UCSD-AML1 (cell line): ENCODE results near the gene PHYHD1.
"Not testable (repeated sequence)": the region's sequence is repeated elsewhere in the genome, so short reads cannot be mapped to it uniquely, and the experiment has no call there.

Experiments
- DNase-seq: peaks from one replicate; lab custom pipeline; 2025; ENCODE audit not compliant: unreplicated experiment; lab: John Stamatoyannopoulos, UW

PHYHD1 gene

GRCh38 chr9:128961403-128961802 lies 40.6 kb downstream of the PHYHD1 start:
- not testable (repeated sequence) for DNase-seq

- no peak for DNase-seq
Observed at GRCh38 chr9:128969491-128969890, 48.7 kb downstream of the PHYHD1 start.

- DNase-seq = no peak
Observed at GRCh38 chr9:128972956-128973355, 52.2 kb downstream of the PHYHD1 start.

DNA sequence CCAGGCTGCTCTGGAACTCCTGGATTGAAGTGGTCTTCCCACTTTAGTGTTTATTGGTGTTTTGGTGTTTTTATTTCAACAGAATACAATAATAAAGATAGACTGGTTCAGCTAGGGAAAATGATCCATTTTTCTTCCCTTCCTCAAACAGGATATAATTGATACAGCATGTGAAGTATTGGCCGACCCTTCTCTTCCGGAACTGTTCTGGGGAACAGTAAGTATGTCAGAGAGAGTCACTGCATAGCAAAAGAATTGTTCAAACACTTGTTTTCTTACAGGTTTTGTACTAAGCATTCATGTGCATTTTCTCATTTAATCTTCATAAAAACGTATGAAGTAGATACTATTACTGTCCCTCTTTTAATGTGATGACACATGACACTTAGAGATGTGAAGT lies 58.3 kb downstream of the PHYHD1 start:
- DNase-seq = no peak

GRCh38 chr9:128983536-128983935 lies 62.8 kb downstream of the PHYHD1 start:
- DNase-seq = no peak

GRCh38 chr9:128986671-128987070 lies 65.9 kb downstream of the PHYHD1 start:
- no peak for DNase-seq

- DNase-seq = no peak
Observed at GRCh38 chr9:128987805-128988204, 67.0 kb downstream of the PHYHD1 start.
